Ishikawa (cell line): ENCODE results near the gene DCLK1.

ENCODE experiments used
- CEBPB ChIP-seq: IDR thresholded peaks from 2 replicates; pipeline ENCODE4 v1.6.1; 2012
- CREB1 ChIP-seq: IDR thresholded peaks from 2 replicates; pipeline ENCODE4 v1.6.1; 2012; ENCODE audit warnings: low read depth
- EGR1 ChIP-seq: IDR thresholded peaks from 2 replicates; pipeline ENCODE4 v1.6.1; 2012
- EP300 ChIP-seq: IDR thresholded peaks from 2 replicates; pipeline ENCODE4 v1.6.1; 2012; ENCODE audit warnings: borderline replicate concordance
- FOXM1 ChIP-seq: IDR thresholded peaks from 2 replicates; pipeline ENCODE4 v1.6.1; 2012; ENCODE audit warnings: low read depth, borderline replicate concordance
- MAX ChIP-seq: IDR thresholded peaks from 2 replicates; pipeline ENCODE4 v1.6.1; 2012
- NFIC ChIP-seq: IDR thresholded peaks from 2 replicates; pipeline ENCODE4 v1.6.1; 2012
- RAD21 ChIP-seq: IDR thresholded peaks from 2 replicates; pipeline ENCODE4 v1.6.1; 2012; ENCODE audit warnings: low read depth
- REST ChIP-seq: IDR thresholded peaks from 2 replicates; pipeline ENCODE4 v1.6.1; 2012; ENCODE audit warnings: low read depth, mild to moderate bottlenecking
- TAF1 ChIP-seq: IDR thresholded peaks from 2 replicates; pipeline ENCODE4 v1.6.1; 2012; ENCODE audit warnings: low read depth, mild to moderate bottlenecking
- TCF12 ChIP-seq: IDR thresholded peaks from 2 replicates; pipeline ENCODE4 v1.6.1; 2012; ENCODE audit warnings: low read depth
- TEAD4 ChIP-seq: IDR thresholded peaks from 2 replicates; pipeline ENCODE4 v1.6.1; 2012
- USF1 ChIP-seq: IDR thresholded peaks from 2 replicates; pipeline ENCODE4 v1.6.1; 2012
- YY1 ChIP-seq: IDR thresholded peaks from 2 replicates; pipeline ENCODE4 v1.6.1; 2012; ENCODE audit warnings: low read depth
- ZBTB7A ChIP-seq: IDR thresholded peaks from 2 replicates; pipeline ENCODE4 v1.6.1; 2012; ENCODE audit warnings: low read depth

DCLK1 gene

GRCh38 chr13:36014763-36015162 is 116.4 kb downstream of the DCLK1 start:
- no peak for TF ChIP-seq FOXM1
- TF ChIP-seq NFIC, result no peak
- no peak for TF ChIP-seq TCF12
- no peak for TF ChIP-seq ZBTB7A
- TF ChIP-seq EGR1, result no peak
- no peak for TF ChIP-seq REST
- no peak for TF ChIP-seq CEBPB
- TF ChIP-seq CREB1, result no peak
- no peak for TF ChIP-seq TAF1
- no peak for TF ChIP-seq USF1
- no peak for TF ChIP-seq EP300
- no peak for TF ChIP-seq MAX
- no peak for TF ChIP-seq RAD21
- no peak for TF ChIP-seq YY1
- no peak for TF ChIP-seq TEAD4

GRCh38 chr13:36006894-36007675 is 124.1 kb downstream of the DCLK1 start:
- no peak for TF ChIP-seq USF1
- no peak for TF ChIP-seq REST
- no peak for TF ChIP-seq TCF12
- no peak for TF ChIP-seq YY1
- TF ChIP-seq EP300, result no peak
- no peak for TF ChIP-seq EGR1
- no peak for TF ChIP-seq ZBTB7A
- TF ChIP-seq TEAD4, result no peak
- TF ChIP-seq FOXM1, result no peak
- TF ChIP-seq CREB1, result no peak
- TF ChIP-seq TAF1, result no peak
- TF ChIP-seq RAD21, result no peak
- no peak for TF ChIP-seq CEBPB
- no peak for TF ChIP-seq NFIC
- TF ChIP-seq MAX, result no peak

GRCh38 chr13:36006347-36006746 is 124.8 kb downstream of the DCLK1 start:
- TF ChIP-seq CEBPB (no peak), EGR1 (no peak), ZBTB7A (no peak), REST (no peak), NFIC (no peak), TEAD4 (no peak), TCF12 (no peak), RAD21 (no peak), TAF1 (no peak), YY1 (no peak), USF1 (no peak), FOXM1 (no peak), MAX (no peak), EP300 (no peak), CREB1 (no peak)
